ENCODE results near the gene AIPL1.

- TF ChIP-seq TAF1 (IDR thresholded peaks at IDR 0.05; ENCODE audit: borderline replicate concordance, insufficient read depth, low read length) = no peak
- TF ChIP-seq REST (IDR thresholded peaks at IDR 0.05; ENCODE audit: insufficient read depth in 1 of 2, low read depth in 2 of 2, low read length in 2 of 2) = no peak
- no peak for TF ChIP-seq SIN3A (IDR thresholded peaks at IDR 0.05; ENCODE audit: borderline replicate concordance, insufficient read depth, low read length)
- TF ChIP-seq POLR2AphosphoS5 (IDR thresholded peaks at IDR 0.05; ENCODE audit: low read depth, low read length) = no peak
Measured at GRCh38 chr17:6423931-6424330, 11.0 kb downstream of the AIPL1 start.
